ENCODE results near the gene TRPM5. TPM values are rescaled to one million over a fixed set of nuclear protein-coding genes. Genes with fewer than 3 reads are reported as not detected.

Gene TRPM5
- total RNA-seq, 4 donors from 2014 or later, result 8.1 to 24.2 (median 16.3) TPM

DNA sequence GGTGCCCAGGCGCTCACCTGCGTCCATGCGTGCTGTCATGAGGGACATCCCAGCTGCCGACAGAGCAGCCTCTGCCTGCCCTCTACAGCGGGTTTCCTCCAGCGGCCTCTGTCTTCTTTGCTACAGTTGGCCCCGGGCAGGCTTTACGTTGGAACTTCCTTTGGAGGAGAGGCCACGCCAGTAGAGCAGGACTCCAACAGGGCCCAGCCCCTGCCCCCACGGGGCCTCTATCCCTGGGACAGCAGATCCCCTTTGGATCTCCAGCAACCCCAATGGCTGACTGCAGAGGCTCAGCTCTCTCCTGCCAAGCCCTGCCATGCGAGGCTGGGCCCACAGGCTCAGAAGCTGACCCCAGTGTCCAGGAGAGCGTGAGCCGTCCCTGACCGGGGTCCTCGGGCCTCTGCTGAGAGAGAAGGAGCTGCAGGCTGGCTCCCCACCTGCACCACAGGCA lies 12.1 kb downstream of the TRPM5 start:
- Histone ChIP-seq H3K36me3 (no peaks in the 10 kb centered on the region), H3K27me3 (no peaks in the 10 kb centered on the region), H3K4me1 (peaks cover 0 to 2% (median 0%) of the 10 kb centered on the region in 4 donors), H3K4me3 (no peak overlapping the region), H3K27ac (no peak overlapping the region), H3K9me3 (no peaks in the 10 kb centered on the region)
- TF ChIP-seq, protein P1, sequence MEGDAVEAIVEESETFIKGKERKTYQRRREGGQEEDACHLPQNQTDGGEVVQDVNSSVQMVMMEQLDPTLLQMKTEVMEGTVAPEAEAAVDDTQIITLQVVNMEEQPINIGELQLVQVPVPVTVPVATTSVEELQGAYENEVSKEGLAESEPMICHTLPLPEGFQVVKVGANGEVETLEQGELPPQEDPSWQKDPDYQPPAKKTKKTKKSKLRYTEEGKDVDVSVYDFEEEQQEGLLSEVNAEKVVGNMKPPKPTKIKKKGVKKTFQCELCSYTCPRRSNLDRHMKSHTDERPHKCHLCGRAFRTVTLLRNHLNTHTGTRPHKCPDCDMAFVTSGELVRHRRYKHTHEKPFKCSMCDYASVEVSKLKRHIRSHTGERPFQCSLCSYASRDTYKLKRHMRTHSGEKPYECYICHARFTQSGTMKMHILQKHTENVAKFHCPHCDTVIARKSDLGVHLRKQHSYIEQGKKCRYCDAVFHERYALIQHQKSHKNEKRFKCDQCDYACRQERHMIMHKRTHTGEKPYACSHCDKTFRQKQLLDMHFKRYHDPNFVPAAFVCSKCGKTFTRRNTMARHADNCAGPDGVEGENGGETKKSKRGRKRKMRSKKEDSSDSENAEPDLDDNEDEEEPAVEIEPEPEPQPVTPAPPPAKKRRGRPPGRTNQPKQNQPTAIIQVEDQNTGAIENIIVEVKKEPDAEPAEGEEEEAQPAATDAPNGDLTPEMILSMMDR (IDR thresholded peaks at IDR 0.05), result no peak
- no peak for TF ChIP-seq POLR2A (IDR thresholded peaks at IDR 0.05)
- peak in 1 of 3 donors; percentile 34 for DNase-seq

DNA sequence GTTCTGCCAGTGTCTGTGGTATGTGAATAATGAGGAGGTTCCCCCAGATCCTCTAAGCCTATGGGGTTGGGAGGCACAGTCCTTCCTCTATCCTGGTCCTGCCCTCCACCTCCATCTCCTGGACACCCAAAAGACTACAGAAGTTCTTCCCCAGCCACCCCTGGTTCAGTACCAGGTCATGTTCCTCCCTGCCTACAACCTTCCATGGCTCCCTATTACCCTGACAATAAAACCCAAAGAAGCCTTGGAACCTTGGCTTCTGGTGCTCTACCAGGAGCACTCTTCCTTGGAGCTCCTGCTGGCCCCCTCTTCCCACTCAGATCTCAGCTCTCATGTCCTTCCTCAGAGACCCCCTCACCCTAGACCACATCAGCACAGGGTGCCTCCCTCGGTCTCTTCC lies 12.9 kb downstream of the TRPM5 start:
- H3K36me3 ChIP-seq, result no peaks in the 10 kb centered on the region
- H3K27ac ChIP-seq, result no peak overlapping the region
- H3K9me3 ChIP-seq, result no peaks in the 10 kb centered on the region
- TF ChIP-seq, protein P1 (IDR thresholded peaks at IDR 0.05), result no peak
- TF ChIP-seq POLR2A (IDR thresholded peaks at IDR 0.05), result no peak
- H3K4me3 ChIP-seq, result no peak overlapping the region
- H3K27me3 ChIP-seq, result no peaks in the 10 kb centered on the region
- no peak for DNase-seq
- peaks cover 0 to 10% (median 0%) of the 10 kb centered on the region in 4 donors for H3K4me1 ChIP-seq

DNA sequence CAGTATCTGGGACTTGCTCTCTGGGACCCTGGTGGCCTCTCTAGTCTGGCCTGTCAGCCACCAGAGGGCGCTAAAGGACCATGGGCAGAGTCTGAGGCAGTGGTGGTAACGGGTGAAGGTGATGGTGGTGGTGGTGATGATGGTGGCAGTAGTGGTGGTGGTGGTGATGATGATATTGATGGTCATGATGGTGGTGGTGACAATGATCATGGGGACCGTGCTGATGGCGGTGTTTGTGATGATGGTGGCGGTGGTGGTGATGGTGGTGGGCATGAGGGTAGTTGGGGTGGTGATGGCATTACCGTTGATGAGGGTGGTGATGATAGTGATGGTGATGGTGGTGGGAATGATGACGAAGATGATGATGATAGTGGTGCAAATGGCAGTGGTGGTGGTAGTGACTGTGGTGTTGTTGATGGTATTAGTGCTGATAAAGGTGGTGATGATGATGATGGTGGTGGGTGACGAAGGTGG lies 16.0 kb downstream of the TRPM5 start:
- peak; percentile 88 to 95 (median 91) for DNase-seq
- H3K4me3 ChIP-seq, result no peak overlapping the region
- H3K27me3 ChIP-seq, result no peaks in the 10 kb centered on the region
- TF ChIP-seq POLR2A (IDR thresholded peaks at IDR 0.05), result peak in 1 of 2 donors; percentile 15
- TF ChIP-seq, protein P1 (IDR thresholded peaks at IDR 0.05), result peak; percentile 83 to 98 (median 96)
- H3K4me1 ChIP-seq, result peaks cover 0 to 11% (median 0%) of the 10 kb centered on the region in 4 donors
- H3K27ac ChIP-seq, result no peak overlapping the region
- no peaks in the 10 kb centered on the region for H3K36me3 ChIP-seq
- no peaks in the 10 kb centered on the region for H3K9me3 ChIP-seq

DNA sequence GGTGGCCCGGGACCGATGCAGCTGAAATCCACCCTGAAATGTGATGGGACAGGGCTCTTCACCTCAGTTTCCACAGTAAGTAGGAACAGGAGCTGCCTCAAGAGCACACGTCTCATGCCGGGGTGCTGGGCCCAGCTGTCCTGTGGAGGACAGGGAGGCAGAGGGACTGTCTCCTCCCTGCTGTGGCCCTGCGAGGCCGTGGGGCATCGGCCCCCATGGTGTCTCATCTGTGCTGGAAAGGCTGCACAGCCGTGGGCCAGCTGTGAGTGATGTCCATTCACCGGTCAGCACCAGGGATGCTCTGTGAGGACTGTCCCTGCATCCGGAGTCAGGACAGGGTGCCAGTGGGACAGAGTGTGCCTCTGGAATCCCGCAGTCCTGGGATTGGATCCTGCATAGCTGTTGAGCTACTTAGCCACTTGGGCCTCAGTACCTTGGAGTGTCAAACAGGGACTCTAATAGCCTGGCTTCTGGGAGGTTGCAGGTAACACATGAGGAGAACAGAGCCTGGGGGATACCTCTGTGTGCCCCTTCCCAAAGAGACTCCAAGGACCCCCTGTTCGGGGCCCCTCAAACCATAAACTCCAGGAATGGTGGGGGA lies 16.5 kb downstream of the TRPM5 start:
- Histone ChIP-seq H3K27me3 (no peaks in the 10 kb centered on the region), H3K36me3 (no peaks in the 10 kb centered on the region), H3K4me3 (no peak overlapping the region), H3K27ac (no peak overlapping the region), H3K4me1 (peaks cover 0 to 11% (median 0%) of the 10 kb centered on the region in 4 donors), H3K9me3 (no peaks in the 10 kb centered on the region)
- DNase-seq, result no peak
- TF ChIP-seq, protein P1 (IDR thresholded peaks at IDR 0.05), result no peak
- no peak for TF ChIP-seq POLR2A (IDR thresholded peaks at IDR 0.05)

DNA sequence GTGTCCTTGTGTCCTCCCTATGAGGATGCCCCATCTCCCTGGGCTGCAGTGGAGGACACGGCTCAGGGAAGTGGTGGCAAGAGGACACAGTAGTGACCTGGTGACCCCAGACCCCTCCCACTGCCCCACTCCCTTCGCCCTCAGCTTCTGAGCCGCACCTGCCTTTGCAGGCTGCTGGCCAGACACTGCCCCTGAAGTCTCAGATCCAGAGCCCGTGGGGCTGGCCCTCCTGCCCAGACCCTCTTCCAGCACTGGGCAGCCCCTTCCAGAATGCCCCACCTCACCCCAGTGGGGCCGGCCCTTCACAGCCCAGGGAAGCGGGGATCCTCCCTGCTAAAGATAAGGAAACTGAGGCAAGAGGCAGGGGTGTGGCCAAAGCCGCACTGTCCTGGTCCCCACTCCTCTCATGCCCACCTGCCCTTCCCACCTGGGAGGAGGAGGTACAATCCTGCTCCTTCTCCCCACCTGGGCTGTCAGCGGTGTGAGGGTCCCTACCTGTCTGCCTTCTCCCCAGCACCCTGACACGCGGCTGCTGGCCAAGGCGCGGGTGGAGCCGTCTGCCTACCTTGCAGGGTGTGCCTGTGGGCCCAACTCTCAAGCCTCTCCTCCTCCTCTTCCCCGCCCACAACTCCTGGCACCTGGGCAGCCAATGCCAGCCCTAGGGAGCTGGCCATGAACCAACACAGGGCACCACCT lies 17.3 kb downstream of the TRPM5 start:
- no peaks in the 10 kb centered on the region for H3K9me3 ChIP-seq
- peaks cover 0 to 11% (median 0%) of the 10 kb centered on the region in 4 donors for H3K4me1 ChIP-seq
- H3K4me3 ChIP-seq, result no peak overlapping the region
- H3K36me3 ChIP-seq, result no peaks in the 10 kb centered on the region
- H3K27ac ChIP-seq, result no peak overlapping the region
- TF ChIP-seq, protein P1 (IDR thresholded peaks at IDR 0.05), result no peak
- TF ChIP-seq POLR2A (IDR thresholded peaks at IDR 0.05), result peak in 1 of 2 donors; percentile 26
- DNase-seq, result peak in 2 of 3 donors; percentile 68 to 79
- no peaks in the 10 kb centered on the region for H3K27me3 ChIP-seq

Measured in Peyer's patch (tissue), 4 donors.